HepG2 (cell line): ENCODE results near the gene ADAMTS16. TPM values are rescaled to one million over a fixed set of nuclear protein-coding genes. Genes with fewer than 3 reads are reported as not detected.

Experiments
- ATAC-seq: fragments of 200-7000 bp; cut with Tn5 transposase; 3 replicates; pipeline ENCODE4 v1.9.1; 2020; ENCODE audit warnings: mild to moderate bottlenecking, moderate library complexity
- BruUV-seq: library from RNA; stranded (reverse); fragments of 400-500 nt; replicated peaks from 2 replicates; lab custom pipeline; 2021; lab: Mats Ljungman, UMichigan
- CTCF ChIA-PET: fragments of 300-600 bp; formaldehyde crosslinking; extraction: SDS; loops from one replicate; lab custom pipeline; 2021; ENCODE audit warnings: low total read pairs, inconsistent platforms, low intra/inter-chr PET ratio; lab: Yijun Ruan, JAX
- POLR2A ChIA-PET: fragments of 350-600 bp; sonication (Branson Sonifier 250); formaldehyde crosslinking; loops from one replicate; lab custom pipeline; 2020; ENCODE audit warnings: antibody characterized with exemption, inconsistent platforms; lab: Yijun Ruan, JAX
- DNase-seq: peaks from one replicate; pipeline ENCODE4 v3.0.0-alpha.2; 2015; ENCODE audit warnings: low spot score
- FAIRE-seq: peaks from 3 replicates; lab custom pipeline; 2011; peaks lifted over from hg19 to GRCh38; lab: Jason Lieb, UNC
- H2AFZ ChIP-seq: one replicate; pipeline ENCODE4 v1.6.1; 2011; ENCODE audit warnings: low read length, inconsistent platforms
- H3K27ac ChIP-seq: fragments of 300-600 bp; 3 replicates; pipeline ENCODE4 v1.8.0; 2011; ENCODE audit warnings: mixed run types, mild to moderate bottlenecking, mixed read lengths, low read length, inconsistent platforms; ENCODE audit not compliant: insufficient read depth; ENCODE audit errors: extremely low read length
- H3K27me3 ChIP-seq, 2 experiments: fragments of 200-600 bp in 1 of 2; 2 replicates in 1 of 2; 3 replicates in 1 of 2; pipeline versions ENCODE4 v1.6.0 to v1.8.0; 2011; ENCODE audit warnings: low read length in 2 of 2, mild to moderate bottlenecking in 2 of 2, moderate library complexity in 2 of 2, inconsistent platforms in 1 of 2; ENCODE audit not compliant: insufficient read depth in 2 of 2, control insufficient read depth in 1 of 2
- H3K36me3 ChIP-seq, 2 experiments: fragments of 200-600 bp in 1 of 2; replicated peaks in 1 of 2; 2 replicates in 1 of 2; 3 replicates in 1 of 2; pipeline versions ENCODE4 v1.5.1 to v1.8.0; 2011; ENCODE audit warnings: low read length in 2 of 2, inconsistent platforms in 1 of 2; ENCODE audit not compliant: insufficient read depth in 2 of 2, control insufficient read depth in 1 of 2
- H3K4me1 ChIP-seq: 2 replicates; pipeline ENCODE4 v1.5.1; 2012; ENCODE audit warnings: low read length, inconsistent platforms; ENCODE audit not compliant: insufficient read depth
- H3K4me2 ChIP-seq: 2 replicates; pipeline ENCODE4 v1.6.0; 2011; ENCODE audit warnings: low read depth, low read length, inconsistent platforms
- H3K4me3 ChIP-seq, 3 experiments: fragments of 200-600 bp in 1 of 3; sonication (generic), shearing (Covaris generic) in 1 of 3; replicated peaks in 1 of 3; 2 replicates each; pipeline ENCODE4 v1.5.1; 2011 to 2016; ENCODE audit warnings: low read length in 3 of 3, inconsistent platforms in 2 of 3, low read depth in 2 of 3, mild to moderate bottlenecking in 2 of 3, control low read depth in 1 of 3, mixed read lengths in 1 of 3; ENCODE audit not compliant: insufficient read depth in 1 of 3
- H3K79me2 ChIP-seq: one replicate; pipeline ENCODE4 v1.6.1; 2011; ENCODE audit warnings: low read length, inconsistent platforms; ENCODE audit not compliant: insufficient read depth
- H3K9ac ChIP-seq: 2 replicates; pipeline ENCODE4 v1.6.0; 2011; ENCODE audit warnings: mild to moderate bottlenecking, low read depth, low read length, inconsistent platforms; ENCODE audit not compliant: insufficient read depth
- H3K9me3 ChIP-seq: 2 replicates; pipeline ENCODE4 v1.5.1; 2012; ENCODE audit warnings: mild to moderate bottlenecking, low read length
- H4K20me1 ChIP-seq: 2 replicates; pipeline ENCODE4 v1.6.0; 2011; ENCODE audit warnings: inconsistent platforms, mild to moderate bottlenecking, low read length, moderate library complexity; ENCODE audit not compliant: insufficient read depth
- AGO1 ChIP-seq: fragments of 200-400 bp; formaldehyde crosslinking; IDR thresholded peaks from 2 replicates; pipeline ENCODE4 v1.6.1; 2017; ENCODE audit warnings: mild to moderate bottlenecking, low read depth, low read length, moderate library complexity; ENCODE audit not compliant: poor library complexity, severe bottlenecking
- AKNA ChIP-seq: sonication (generic); formaldehyde crosslinking; IDR thresholded peaks from 2 replicates; pipeline ENCODE4 v1.4.0; 2020; ENCODE audit warnings: missing genetic modification reagents, borderline replicate concordance
- ATF1 ChIP-seq: IDR thresholded peaks from 2 replicates; pipeline ENCODE4 v1.6.1; 2016; ENCODE audit warnings: mild to moderate bottlenecking, control low read depth
- ATF4 ChIP-seq, 2 experiments: fragments of 450-650 bp in 1 of 2; sonication (generic) in 1 of 2; formaldehyde crosslinking; IDR thresholded peaks; 2 replicates each; pipeline versions ENCODE4 v1.5.0 to v1.8.0; 2020 to 2022; ENCODE audit warnings: mild to moderate bottlenecking in 1 of 2, missing genetic modification reagents in 1 of 2
- DNMT3B ChIP-seq: conservative IDR thresholded peaks from 2 replicates; pipeline ENCODE4 v1.6.1; 2016; ENCODE audit warnings: missing biosample characterization, control low read depth
- GTF2F1 ChIP-seq: fragments of 150-350 bp; IDR thresholded peaks from 2 replicates; pipeline ENCODE4 v1.6.1; 2014; ENCODE audit warnings: low read length
- SALL2 ChIP-seq: sonication (generic); formaldehyde crosslinking; IDR thresholded peaks from 2 replicates; pipeline ENCODE4 v1.8.1; 2023; ENCODE audit warnings: mild to moderate bottlenecking, missing genetic modification reagents, inconsistent platforms
- TEF ChIP-seq: sonication (generic); formaldehyde crosslinking; IDR thresholded peaks from 2 replicates; pipeline ENCODE4 v1.5.0; 2020; ENCODE audit warnings: missing genetic modification reagents
- U2AF2 ChIP-seq: fragments of 200-400 bp; formaldehyde crosslinking; IDR thresholded peaks from 2 replicates; pipeline ENCODE4 v1.6.1; 2017; ENCODE audit warnings: low read depth, mild to moderate bottlenecking, low read length
- ZNF10 ChIP-seq: sonication (generic); formaldehyde crosslinking; IDR thresholded peaks from 2 replicates; pipeline ENCODE4 v1.4.0; 2020; ENCODE audit warnings: mild to moderate bottlenecking, low read depth, missing genetic modification reagents, borderline replicate concordance
- ZNF260 ChIP-seq: sonication (generic); formaldehyde crosslinking; IDR thresholded peaks from 2 replicates; pipeline ENCODE4 v1.4.0; 2020; ENCODE audit warnings: missing genetic modification reagents, low read depth, mild to moderate bottlenecking, borderline replicate concordance
- ZNF263 ChIP-seq: sonication (generic); formaldehyde crosslinking; IDR thresholded peaks from 2 replicates; pipeline ENCODE4 v1.4.0; 2020; ENCODE audit warnings: missing genetic modification reagents
- ZNF414 ChIP-seq: sonication (generic); formaldehyde crosslinking; IDR thresholded peaks from 2 replicates; pipeline ENCODE4 v1.5.0; 2020; ENCODE audit warnings: missing genetic modification reagents
- ZNF660 ChIP-seq: sonication (generic); formaldehyde crosslinking; IDR thresholded peaks from 2 replicates; pipeline ENCODE4 v1.5.1; 2020; ENCODE audit warnings: mild to moderate bottlenecking, low read depth, missing genetic modification reagents, borderline replicate concordance
- ZSCAN25 ChIP-seq: sonication (generic); formaldehyde crosslinking; IDR thresholded peaks from 2 replicates; pipeline ENCODE4 v1.8.0; 2022; ENCODE audit warnings: mild to moderate bottlenecking, missing genetic modification reagents
- ZSCAN31 ChIP-seq: sonication (generic); formaldehyde crosslinking; IDR thresholded peaks from 2 replicates; pipeline ENCODE4 v1.5.0; 2020; ENCODE audit warnings: low read depth, mild to moderate bottlenecking, missing genetic modification reagents
- WGBS: methylation state at CpG from one replicate; pipeline ENCODE4 v1.1.6; 2017; ENCODE audit warnings: low lambda C conversion rate; 5-methylcytosine and 5-hydroxymethylcytosine counted together
- in situ Hi-C: cut with HindIII; loops from 2 replicates; pipeline ENCODE4 v1.10.0; 2017; ENCODE audit warnings: low pct_unique_long_range_greater_than_20kb; ENCODE audit not compliant: extremely low pct_ligation_motif_present
- intact Hi-C: fragments of 100-400 bp; cut with micrococcal nuclease; formaldehyde crosslinking; loops from one replicate; pipeline ENCODE4 v1.10.0; 2022; ENCODE audit not compliant: unreplicated experiment
- polyA plus RNA-seq, 8 experiments: library from polyadenylated mRNA; depleted of rRNA in 3 of 8; stranded (reverse) in 7 of 8; unstranded in 1 of 8; fragments of >200 nt; fragmentation: Illumina TruSeq in 4 of 8; extraction: Trizol in 4 of 8; gene quantifications; 2 replicates each; pipeline versions ENCODE4 v1.2.1 to v1.2.3, GENCODE V29; 2011 to 2016; ENCODE audit warnings: low read depth in 4 of 8, missing spikeins in 1 of 8, mixed read lengths in 1 of 8; ENCODE audit not compliant: insufficient read depth in 1 of 8
- total RNA-seq, 5 experiments: library from RNA; depleted of rRNA; stranded (reverse); fragments of >200 nt; fragmentation: Illumina TruSeq; extraction: Trizol; gene quantifications; 2 replicates each; pipeline ENCODE4 v1.2.3, GENCODE V29; 2016; ENCODE audit warnings: low read depth in 1 of 5

ADAMTS16 gene
- total and polyA plus RNA-seq, 2 of the 13 experiments (the other 11 are each of a cell fraction or from before 2014, with no cell fraction given) = 0.02 to 0.03 TPM

- TF ChIP-seq ZNF263 (CRISPR knock-in tag) (peak; percentile 61; the same call in 1 of the 2 replicates), TEF (CRISPR knock-in tag) (no peak), ATF4 (CRISPR knock-in tag; IDR thresholded peaks at IDR 0.05) (no peak), SALL2 (no peak), AGO1 (no peak), ZSCAN31 (no peak), DNMT3B (no peak), ZNF660 (CRISPR knock-in tag) (no peak), GTF2F1 (no peak), ZSCAN25 (peak; percentile 95)
Measured at GRCh38 chr5:5139777-5140478, at the start of gene ADAMTS16 (continued).

GRCh38 chr5:5092149-5092548, 48.0 kb upstream of the ADAMTS16 start:
- no peaks in the 10 kb centered on the region for H3K79me2 ChIP-seq
- H3K4me2 ChIP-seq = no peak overlapping the region
- H2AFZ ChIP-seq = no peak overlapping the region
- BruUV-seq = no TSS peak
- ChIA-PET POLR2A (no interaction called here), CTCF (no interaction called here)
- DNase-seq (no peak), FAIRE-seq (no peak), ATAC-seq (no peak)
- H3K4me3 ChIP-seq = no peak overlapping the region
- H3K4me1 ChIP-seq = peaks cover 19% of the 10 kb centered on the region
- intact Hi-C loops = no loop called here
- no peaks in the 10 kb centered on the region for H3K27me3 ChIP-seq
- H3K27ac ChIP-seq = no peak overlapping the region
- in situ Hi-C loops = no loop called here
- H3K9me3 ChIP-seq = no peaks in the 10 kb centered on the region
- WGBS = 3% methylated on average over 1 of the region's 1 CpG
- TF ChIP-seq ATF1 (no peak), ZNF10 (CRISPR knock-in tag) (no peak), ZNF414 (CRISPR knock-in tag) (no peak), ZNF260 (CRISPR knock-in tag) (no peak), U2AF2 (no peak), AKNA (CRISPR knock-in tag) (no peak)
- H3K9ac ChIP-seq = no peak overlapping the region
- H4K20me1 ChIP-seq = no peaks in the 10 kb centered on the region
- H3K36me3 ChIP-seq = no peaks in the 10 kb centered on the region
